A673 (cell line): ENCODE data around the gene TNS1.

Source experiments
- EZH2 ChIP-seq: fragments of 200-600 bp; sonication (generic); IDR thresholded peaks from 2 replicates; pipeline ENCODE4 v1.6.1; 2017; ENCODE audit warnings: borderline replicate concordance, low read depth, mild to moderate bottlenecking, mixed read lengths, antibody characterized with exemption, low read length; ENCODE audit not compliant: poor library complexity, severe bottlenecking
- TF ChIP-seq, protein P1 (sequence below): fragments of 300-800, 200-600 bp; sonication (generic); conservative IDR thresholded peaks from 2 replicates; pipeline ENCODE4 v1.5.1; 2017; ENCODE audit warnings: low read depth, mild to moderate bottlenecking, antibody characterized with exemption, low read length, moderate library complexity, mixed read lengths

DNA sequence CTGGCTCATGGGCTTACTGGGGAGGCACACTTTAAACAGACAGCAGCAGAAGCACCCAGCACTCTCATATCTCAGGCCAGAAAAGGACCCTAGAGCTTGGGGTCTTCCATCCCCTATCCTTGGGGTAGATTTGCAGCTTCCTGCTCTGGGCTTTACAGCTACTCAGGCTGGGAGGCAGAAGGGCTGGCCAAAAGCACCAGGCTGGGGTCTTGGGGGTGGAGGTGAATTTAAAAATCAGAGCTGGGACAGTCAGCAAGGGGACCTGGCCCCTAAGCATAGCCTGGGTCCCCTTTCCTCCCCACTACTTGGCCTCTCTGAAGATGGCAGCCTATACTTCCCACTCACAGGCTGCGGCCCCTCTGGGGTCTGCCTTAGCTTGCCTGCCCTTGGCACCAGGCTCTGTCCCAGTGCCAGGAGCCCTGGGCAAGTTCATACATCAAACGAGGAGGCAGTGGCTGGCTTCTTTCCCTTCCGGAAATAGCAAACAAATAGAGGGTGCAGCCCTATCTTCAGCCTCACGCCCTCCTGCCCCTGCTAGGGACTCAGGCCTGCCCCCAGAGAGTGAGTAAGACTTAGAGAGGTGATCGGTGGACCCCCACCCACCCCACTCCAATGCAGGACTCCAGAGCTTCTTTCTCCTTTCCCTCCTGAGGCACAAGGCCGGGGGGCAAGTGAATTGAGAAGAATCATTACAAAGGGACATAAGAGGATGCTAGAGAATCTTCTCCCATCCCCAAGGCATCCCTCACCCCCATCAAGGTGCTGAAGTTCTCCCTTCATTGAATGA, 26.0 kb upstream of the TNS1 start:
- TF ChIP-seq, protein P1, sequence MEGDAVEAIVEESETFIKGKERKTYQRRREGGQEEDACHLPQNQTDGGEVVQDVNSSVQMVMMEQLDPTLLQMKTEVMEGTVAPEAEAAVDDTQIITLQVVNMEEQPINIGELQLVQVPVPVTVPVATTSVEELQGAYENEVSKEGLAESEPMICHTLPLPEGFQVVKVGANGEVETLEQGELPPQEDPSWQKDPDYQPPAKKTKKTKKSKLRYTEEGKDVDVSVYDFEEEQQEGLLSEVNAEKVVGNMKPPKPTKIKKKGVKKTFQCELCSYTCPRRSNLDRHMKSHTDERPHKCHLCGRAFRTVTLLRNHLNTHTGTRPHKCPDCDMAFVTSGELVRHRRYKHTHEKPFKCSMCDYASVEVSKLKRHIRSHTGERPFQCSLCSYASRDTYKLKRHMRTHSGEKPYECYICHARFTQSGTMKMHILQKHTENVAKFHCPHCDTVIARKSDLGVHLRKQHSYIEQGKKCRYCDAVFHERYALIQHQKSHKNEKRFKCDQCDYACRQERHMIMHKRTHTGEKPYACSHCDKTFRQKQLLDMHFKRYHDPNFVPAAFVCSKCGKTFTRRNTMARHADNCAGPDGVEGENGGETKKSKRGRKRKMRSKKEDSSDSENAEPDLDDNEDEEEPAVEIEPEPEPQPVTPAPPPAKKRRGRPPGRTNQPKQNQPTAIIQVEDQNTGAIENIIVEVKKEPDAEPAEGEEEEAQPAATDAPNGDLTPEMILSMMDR, result no peak
- TF ChIP-seq EZH2, result no peak
